HG03039 (cell line): ENCODE data around the gene HK2.

Experiments
- ATAC-seq: cut with Tn5 transposase; IDR thresholded peaks from one replicate; pipeline ENCODE4 v1.9.1; 2021; ENCODE audit warnings: mild to moderate bottlenecking, moderate library complexity; ENCODE audit not compliant: unreplicated experiment

Gene HK2

DNA sequence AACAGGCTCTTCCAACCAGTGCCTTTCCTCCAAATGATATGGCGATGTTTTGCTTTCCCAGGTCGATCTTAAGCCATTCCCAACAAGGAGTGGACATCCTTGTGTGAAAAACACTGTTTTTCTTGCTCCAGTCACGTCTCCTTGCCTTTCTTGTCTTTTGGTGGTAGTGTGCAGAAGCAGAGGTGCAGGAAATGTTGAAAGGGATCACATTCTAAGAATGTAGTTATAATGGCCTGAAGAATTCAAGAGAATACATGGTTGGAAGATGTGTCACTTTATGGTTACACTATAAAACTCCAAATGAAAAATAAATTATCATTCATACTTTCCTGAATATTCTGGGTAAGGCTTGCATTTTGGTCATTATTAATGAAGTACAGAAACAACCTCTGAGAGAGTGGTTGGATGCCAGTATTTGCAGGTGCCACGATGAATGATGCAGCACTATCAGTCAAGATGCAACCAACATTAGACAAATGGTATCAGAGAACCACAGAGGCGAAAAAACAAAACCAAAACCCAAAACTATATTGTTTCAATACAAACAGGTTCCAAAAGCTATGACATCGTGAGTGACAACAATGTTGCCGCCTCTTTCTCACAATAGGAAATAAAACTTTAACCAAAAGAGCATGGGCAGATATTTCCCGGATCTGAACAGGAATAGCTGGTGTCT, 97.0 kb downstream of the HK2 start:
- ATAC-seq = no peak

DNA sequence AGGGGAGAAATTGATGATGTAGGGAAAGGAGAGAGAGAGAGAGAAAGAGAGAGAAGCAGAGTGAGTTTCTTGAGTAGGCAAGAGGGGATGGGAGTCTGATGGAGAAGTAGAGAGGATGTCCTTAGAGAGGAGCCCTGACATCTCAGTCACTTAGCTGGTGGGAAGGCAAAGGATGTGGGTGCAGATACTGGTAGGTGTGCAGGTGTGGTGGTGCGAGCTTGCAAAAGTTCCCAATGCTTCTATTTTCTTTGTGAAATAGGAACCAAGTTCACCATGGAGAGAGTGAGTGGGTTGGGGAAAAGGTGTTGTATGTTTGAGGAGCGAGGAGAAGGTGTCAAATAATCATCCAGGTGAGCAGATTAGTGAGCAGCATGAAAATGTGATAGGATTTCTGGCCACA, 98.0 kb downstream of the HK2 start:
- ATAC-seq = no peak

DNA sequence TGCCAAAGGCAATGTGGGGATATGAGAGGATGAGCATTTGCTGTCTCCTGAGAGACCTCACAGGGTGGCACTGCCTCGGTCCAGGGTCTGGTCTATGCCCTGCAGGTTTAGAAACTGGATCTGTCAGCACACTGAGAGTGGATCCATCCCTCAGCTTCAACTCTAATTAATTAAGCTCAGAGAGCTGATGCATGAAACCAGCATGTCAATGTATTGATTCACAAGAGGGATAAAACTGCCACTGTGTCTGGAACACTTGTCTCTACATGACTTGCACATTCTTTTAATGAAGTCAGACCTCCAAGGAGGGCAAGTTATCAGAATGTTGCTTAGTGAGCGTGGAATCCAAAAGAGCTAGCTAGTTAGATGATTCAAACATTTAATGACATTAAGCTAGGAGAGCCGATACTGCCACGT, 102.1 kb downstream of the HK2 start:
- no peak for ATAC-seq

DNA sequence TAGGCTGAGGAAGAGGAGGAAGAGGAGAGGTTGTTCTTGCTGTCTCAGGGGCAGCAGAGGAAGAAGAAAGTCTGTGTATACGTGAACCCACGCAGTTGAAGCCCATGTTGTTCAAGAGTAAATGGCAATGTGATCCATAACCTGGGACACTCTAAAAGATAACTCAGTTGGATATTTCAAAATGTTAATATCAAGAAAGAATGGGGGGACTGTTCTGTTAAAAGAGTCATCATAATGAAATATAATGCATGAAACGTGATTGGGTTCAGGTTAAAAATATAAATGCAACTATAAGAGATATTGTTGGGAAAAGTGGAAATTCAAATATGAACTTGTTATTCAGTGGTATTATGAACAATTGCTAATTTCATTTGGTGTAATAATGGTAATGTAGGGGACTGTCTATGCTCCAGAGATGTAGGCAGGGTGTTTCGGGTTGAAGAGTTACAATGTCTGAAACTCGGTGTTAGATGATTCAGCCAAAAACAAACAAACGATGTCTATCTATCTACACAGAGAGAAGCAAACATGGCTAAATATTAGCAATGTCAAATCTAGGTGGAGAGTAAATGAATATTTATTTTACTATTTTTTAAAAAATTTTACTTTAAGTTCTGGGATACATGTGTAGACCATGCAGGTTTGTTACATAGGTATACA, 103.4 kb downstream of the HK2 start:
- ATAC-seq = no peak

DNA sequence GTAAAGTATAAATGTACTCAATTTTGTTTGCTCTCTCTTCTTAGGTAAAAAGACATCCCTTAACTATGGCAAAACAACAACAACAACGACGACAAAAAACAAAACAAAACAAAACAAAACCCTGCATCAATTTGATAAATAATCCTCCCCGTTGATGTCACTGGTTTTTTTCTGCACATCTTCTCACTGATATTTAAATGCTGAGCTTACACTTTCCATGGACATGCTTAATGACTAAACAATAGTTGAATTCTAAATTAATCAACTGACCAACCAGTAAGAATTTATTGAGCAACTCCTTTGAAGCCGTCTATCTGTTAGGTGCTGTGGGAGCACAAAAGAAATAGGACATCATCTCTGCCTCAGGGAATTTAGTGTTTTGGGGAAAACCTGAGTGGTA, 104.3 kb downstream of the HK2 start:
- no peak for ATAC-seq

DNA sequence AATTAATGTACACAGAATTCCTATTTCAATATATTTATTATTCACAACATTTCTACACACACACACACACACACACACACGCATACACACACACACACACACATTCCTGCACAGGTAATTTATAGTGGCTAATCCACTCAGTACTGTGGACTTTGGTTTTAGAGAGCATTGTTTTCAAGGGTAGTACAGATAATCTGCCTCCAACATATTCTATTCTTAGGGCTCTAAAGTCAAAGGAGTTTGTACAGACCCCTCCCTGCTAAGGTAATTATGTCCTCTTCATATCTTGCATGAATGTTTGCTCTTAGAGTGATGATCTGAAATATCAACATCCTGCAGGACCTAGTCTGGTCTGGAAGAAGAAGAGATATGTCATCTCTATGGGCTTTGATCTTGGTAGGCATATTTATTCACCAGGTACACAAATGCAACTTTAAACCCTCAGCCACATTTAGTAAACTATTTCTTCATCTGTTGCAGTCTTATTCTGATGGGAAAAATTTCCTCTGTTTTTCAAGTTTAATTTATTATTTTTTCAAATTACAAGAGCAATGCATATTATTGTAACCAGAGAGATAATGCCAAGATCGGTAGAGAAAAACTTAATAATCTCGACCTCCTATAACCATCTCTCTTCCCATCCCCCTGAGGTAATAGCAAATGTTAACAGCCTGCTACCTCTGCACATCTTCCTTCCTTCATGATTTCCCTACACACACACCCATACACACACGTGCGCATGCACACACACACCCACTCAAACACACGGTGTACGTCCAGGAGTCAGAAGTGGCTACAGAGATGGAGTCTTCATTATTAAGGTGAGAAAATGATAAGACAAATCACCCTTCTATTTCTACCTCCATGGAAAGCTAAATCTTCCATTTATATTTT, 106.2 kb downstream of the HK2 start:
- ATAC-seq = no peak

DNA sequence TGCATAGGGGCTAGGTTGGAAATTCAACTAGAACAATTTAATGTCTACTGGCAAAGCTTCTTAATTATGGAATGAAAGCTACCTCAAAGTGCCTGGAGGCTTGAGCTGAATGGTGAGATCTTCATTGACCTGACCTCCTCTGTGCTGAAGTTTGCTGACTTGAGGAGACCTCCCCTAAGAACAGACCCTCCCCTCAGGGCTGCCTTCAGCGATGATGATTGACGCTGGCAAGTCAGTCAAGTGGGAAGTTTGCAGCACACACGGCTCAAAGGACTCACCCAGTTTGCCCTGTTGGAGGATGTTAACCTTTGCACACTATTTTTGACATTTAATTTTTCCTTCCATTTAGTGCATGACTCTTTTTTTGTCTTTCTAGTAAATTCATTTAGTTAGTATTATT, 107.4 kb downstream of the HK2 start:
- no peak for ATAC-seq

DNA sequence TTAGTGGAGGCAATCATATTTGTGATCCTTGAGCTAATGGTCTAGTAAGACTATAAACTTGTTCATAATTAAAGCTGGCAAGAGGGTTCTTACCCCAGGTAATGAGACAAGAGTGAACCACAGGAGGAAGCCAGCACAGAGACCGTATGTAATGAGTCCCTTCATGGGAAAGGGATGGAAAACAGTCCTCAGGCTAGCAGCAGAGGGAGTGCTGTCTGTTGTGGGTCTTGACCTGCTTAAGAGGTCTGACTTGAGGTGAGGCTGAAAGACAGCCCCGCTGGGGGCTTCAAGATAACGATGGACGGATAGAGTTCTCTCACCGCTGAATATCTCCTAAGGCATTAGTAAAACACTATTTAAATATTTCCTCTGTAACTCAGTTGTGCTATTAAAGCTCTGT, 108.3 kb downstream of the HK2 start:
- no peak for ATAC-seq
